MM.1S (cell line): ENCODE results near the gene TMEM208.

Experiments
- DNase-seq: peaks from one replicate; pipeline ENCODE4 v3.0.0-alpha.2; 2015
- H2AFZ ChIP-seq: fragments of 300-600 bp; sonication (generic); 2 replicates; pipeline ENCODE4 v1.6.0; 2016; ENCODE audit warnings: antibody characterized with exemption, low read length
- H3F3A ChIP-seq: fragments of 300-600 bp; sonication (generic); 2 replicates; pipeline ENCODE4 v1.6.1; 2016; ENCODE audit warnings: mild to moderate bottlenecking, antibody characterized with exemption, low read length, moderate library complexity, mixed read lengths; ENCODE audit not compliant: insufficient read depth
- H3K27ac ChIP-seq: fragments of 300-600 bp; sonication (generic); 2 replicates; pipeline ENCODE4 v1.5.1; 2016; ENCODE audit warnings: mild to moderate bottlenecking, low read length
- H3K27me3 ChIP-seq: fragments of 300-600 bp; sonication (generic); replicated peaks from 2 replicates; pipeline ENCODE4 v1.6.0; 2016; ENCODE audit warnings: low read length; ENCODE audit not compliant: insufficient read depth
- H3K36me3 ChIP-seq: fragments of 300-600 bp; sonication (generic); replicated peaks from 2 replicates; pipeline ENCODE4 v1.6.1; 2016; ENCODE audit warnings: mild to moderate bottlenecking, low read length, mixed read lengths; ENCODE audit not compliant: insufficient read depth
- H3K4me1 ChIP-seq: fragments of 300-600 bp; sonication (generic); 2 replicates; pipeline ENCODE4 v1.6.1; 2016; ENCODE audit warnings: low read length, mixed read lengths
- H3K4me2 ChIP-seq: fragments of 300-600 bp; sonication (generic); 2 replicates; pipeline ENCODE4 v1.6.0; 2016; ENCODE audit warnings: low read depth, low read length
- H3K4me3 ChIP-seq: fragments of 300-600 bp; sonication (generic); 2 replicates; pipeline ENCODE4 v1.5.1; 2016; ENCODE audit warnings: low read length, mixed read lengths
- H3K79me2 ChIP-seq: fragments of 300-600 bp; sonication (generic); 2 replicates; pipeline ENCODE4 v1.6.1; 2016; ENCODE audit warnings: mixed run types, low read length, mixed read lengths
- H3K9ac ChIP-seq: fragments of 300-600 bp; sonication (generic); 2 replicates; pipeline ENCODE4 v1.6.1; 2016; ENCODE audit warnings: low read length, mixed read lengths
- H3K9me2 ChIP-seq: fragments of 300-600 bp; sonication (generic); replicated peaks from 2 replicates; pipeline ENCODE4 v1.6.1; 2016; ENCODE audit warnings: mild to moderate bottlenecking, low read length, mixed read lengths; ENCODE audit not compliant: insufficient read depth
- H3K9me3 ChIP-seq: fragments of 300-600 bp; sonication (generic); replicated peaks from 2 replicates; pipeline ENCODE4 v1.6.1; 2016; ENCODE audit warnings: mild to moderate bottlenecking, low read length, mixed read lengths; ENCODE audit not compliant: insufficient read depth
- H4K20me1 ChIP-seq: fragments of 300-600 bp; sonication (generic); 2 replicates; pipeline ENCODE4 v1.6.1; 2016; ENCODE audit warnings: mild to moderate bottlenecking, low read length, moderate library complexity, mixed read lengths; ENCODE audit not compliant: insufficient read depth
- EZH2 ChIP-seq: fragments of 300-600 bp; sonication (generic); optimal IDR thresholded peaks from 2 replicates; pipeline ENCODE3; 2017; ENCODE audit warnings: low read depth, mild to moderate bottlenecking, antibody characterized with exemption, low read length, mixed read lengths
- EZH2phosphoT487 ChIP-seq: fragments of 300-600 bp; sonication (generic); IDR thresholded peaks from 2 replicates; pipeline ENCODE4 v1.6.1; 2018; ENCODE audit warnings: antibody characterized with exemption, low read length
- TF ChIP-seq, protein P1 (sequence below): fragments of 300-600 bp; sonication (generic); IDR thresholded peaks from 2 replicates; pipeline ENCODE4 v1.5.1; 2016; ENCODE audit warnings: antibody characterized with exemption, low read length, mixed read lengths

The TMEM208 gene

DNA sequence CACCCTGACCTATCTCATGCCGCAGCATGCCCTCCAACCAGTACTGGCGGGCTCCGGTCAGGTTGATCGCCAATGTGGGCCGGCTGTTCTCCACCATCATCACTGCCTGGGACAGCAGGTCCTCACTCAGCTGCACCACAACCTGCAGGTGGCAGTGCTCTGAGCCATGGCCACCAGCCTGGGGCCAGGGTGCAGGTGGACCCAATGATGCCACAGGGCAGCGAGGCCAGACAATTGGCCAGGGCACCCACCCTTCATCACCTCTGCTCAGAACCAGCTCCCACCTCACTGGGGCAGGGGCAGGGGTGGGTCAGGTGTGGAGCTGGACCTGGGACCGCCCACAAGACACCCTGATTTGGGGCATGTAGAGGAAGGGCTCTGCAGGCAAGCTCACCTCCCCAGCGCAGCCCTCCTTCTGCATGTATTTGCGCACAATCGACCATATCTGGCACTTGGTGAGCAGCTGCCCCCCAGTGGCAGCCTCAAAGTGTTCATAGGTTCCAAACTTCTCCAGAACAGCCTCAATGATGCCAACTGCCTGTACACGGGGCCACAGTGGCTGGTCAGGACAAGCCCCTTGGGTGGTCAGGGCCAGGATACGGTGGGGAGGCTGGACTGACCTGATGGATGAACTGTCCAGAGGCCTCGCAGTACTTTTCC lies 47.4 kb upstream of the TMEM208 start:
- no peaks in the 10 kb centered on the region for H4K20me1 ChIP-seq
- no peak overlapping the region for H3K4me3 ChIP-seq
- H3K9ac ChIP-seq = no peak overlapping the region
- no peaks in the 10 kb centered on the region for H3K9me3 ChIP-seq
- no peak overlapping the region for H2AFZ ChIP-seq
- H3K9me2 ChIP-seq = no peaks in the 10 kb centered on the region
- TF ChIP-seq, protein P1, sequence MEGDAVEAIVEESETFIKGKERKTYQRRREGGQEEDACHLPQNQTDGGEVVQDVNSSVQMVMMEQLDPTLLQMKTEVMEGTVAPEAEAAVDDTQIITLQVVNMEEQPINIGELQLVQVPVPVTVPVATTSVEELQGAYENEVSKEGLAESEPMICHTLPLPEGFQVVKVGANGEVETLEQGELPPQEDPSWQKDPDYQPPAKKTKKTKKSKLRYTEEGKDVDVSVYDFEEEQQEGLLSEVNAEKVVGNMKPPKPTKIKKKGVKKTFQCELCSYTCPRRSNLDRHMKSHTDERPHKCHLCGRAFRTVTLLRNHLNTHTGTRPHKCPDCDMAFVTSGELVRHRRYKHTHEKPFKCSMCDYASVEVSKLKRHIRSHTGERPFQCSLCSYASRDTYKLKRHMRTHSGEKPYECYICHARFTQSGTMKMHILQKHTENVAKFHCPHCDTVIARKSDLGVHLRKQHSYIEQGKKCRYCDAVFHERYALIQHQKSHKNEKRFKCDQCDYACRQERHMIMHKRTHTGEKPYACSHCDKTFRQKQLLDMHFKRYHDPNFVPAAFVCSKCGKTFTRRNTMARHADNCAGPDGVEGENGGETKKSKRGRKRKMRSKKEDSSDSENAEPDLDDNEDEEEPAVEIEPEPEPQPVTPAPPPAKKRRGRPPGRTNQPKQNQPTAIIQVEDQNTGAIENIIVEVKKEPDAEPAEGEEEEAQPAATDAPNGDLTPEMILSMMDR = peak; percentile 10
- no peak for TF ChIP-seq EZH2phosphoT487
- H3K36me3 ChIP-seq = no peaks in the 10 kb centered on the region
- no peak overlapping the region for H3K27ac ChIP-seq
- H3K4me1 ChIP-seq = peaks cover 21% of the 10 kb centered on the region
- peaks cover 28% of the 10 kb centered on the region for H3F3A ChIP-seq
- DNase-seq = peak; percentile 7
- H3K4me2 ChIP-seq = no peak overlapping the region
- H3K79me2 ChIP-seq = peaks cover 17% of the 10 kb centered on the region
- H3K27me3 ChIP-seq = no peaks in the 10 kb centered on the region

DNA sequence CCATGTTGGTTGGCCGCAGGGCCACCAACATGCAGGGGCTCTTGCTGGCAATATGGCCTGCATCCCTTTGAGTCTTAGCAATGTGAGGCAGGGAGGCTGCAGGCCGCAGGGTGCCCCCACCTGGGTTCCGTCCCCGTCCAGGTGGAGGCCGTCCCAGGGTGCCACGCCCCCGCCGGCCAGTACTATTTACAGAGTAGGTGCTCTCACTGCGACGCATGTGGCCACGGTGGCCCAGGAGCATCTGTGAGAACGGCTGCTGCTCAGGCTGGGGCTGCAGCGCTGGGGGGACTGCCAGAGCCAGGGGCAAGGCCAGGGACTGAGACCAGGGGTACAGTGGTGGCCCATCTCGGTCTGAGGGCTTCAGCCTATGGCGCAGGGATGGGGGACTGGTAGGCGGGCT lies 46.8 kb upstream of the TMEM208 start:
- TF ChIP-seq EZH2phosphoT487 = no peak
- no peak for TF ChIP-seq EZH2
- TF ChIP-seq, protein P1 = no peak
- no peak for DNase-seq

DNA sequence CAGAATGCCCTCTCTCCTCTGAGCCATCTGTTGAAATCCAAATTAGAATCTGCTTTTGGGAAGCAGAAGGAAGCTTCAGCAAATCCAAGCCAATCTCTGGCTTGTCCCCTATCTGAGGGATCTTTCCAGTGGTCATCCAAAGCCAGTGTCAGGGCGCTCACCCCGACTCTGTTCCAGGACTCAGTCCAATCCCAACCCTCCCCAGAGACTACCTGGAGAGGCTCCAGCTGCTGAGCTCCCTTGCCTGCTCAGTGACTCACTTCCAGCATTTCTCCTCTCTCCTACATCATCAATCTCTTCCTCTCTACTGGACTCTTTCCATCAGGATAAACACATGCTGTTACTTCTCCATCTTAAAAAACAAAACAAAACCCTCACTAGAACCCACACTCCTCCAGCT lies 45.6 kb upstream of the TMEM208 start:
- Histone ChIP-seq H3K9ac (no peak overlapping the region), H3K36me3 (no peaks in the 10 kb centered on the region), H3K4me1 (peaks cover 28% of the 10 kb centered on the region), H3F3A (peaks cover 19% of the 10 kb centered on the region; the same call in 1 of the 2 replicates), H3K27me3 (peaks cover 6% of the 10 kb centered on the region), H2AFZ (no peak overlapping the region), H4K20me1 (no peaks in the 10 kb centered on the region), H3K79me2 (peaks cover 17% of the 10 kb centered on the region), H3K27ac (no peak overlapping the region), H3K4me2 (no peak overlapping the region), H3K9me2 (no peaks in the 10 kb centered on the region), H3K9me3 (no peaks in the 10 kb centered on the region), H3K4me3 (no peak overlapping the region)
- no peak for DNase-seq
- TF ChIP-seq, protein P1 = no peak
- no peak for TF ChIP-seq EZH2
- no peak for TF ChIP-seq EZH2phosphoT487

More for the DNA sequence above, 46.8 kb upstream of the TMEM208 start:
- H3K4me3 ChIP-seq = no peak overlapping the region
- H3K9me3 ChIP-seq = no peaks in the 10 kb centered on the region
- no peaks in the 10 kb centered on the region for H3K27me3 ChIP-seq
- no peak overlapping the region for H3K27ac ChIP-seq
- H3K36me3 ChIP-seq = no peaks in the 10 kb centered on the region
- H3F3A ChIP-seq = peaks cover 26% of the 10 kb centered on the region
- no peaks in the 10 kb centered on the region for H4K20me1 ChIP-seq
- no peaks in the 10 kb centered on the region for H3K9me2 ChIP-seq
- H3K79me2 ChIP-seq = peaks cover 17% of the 10 kb centered on the region
- H3K4me2 ChIP-seq = no peak overlapping the region
- no peak overlapping the region for H2AFZ ChIP-seq
- H3K9ac ChIP-seq = no peak overlapping the region
- H3K4me1 ChIP-seq = peaks cover 27% of the 10 kb centered on the region
